ENCODE measurements around the gene KCTD3. TPM values are rescaled to one million over a fixed set of nuclear protein-coding genes. Genes with fewer than 3 reads are reported as not detected.

The KCTD3 gene
- polyA plus RNA-seq, 1 donor (not counting 4 experiments of a cell fraction or from before 2014, with no cell fraction given), result 43.4 TPM

- DNase-seq (ENCODE audit: low read depth, low spot score) (no peak), FAIRE-seq (no peak)
- TF ChIP-seq CTCF (optimal IDR thresholded peaks at IDR 0.05 in 1 of 3, IDR thresholded peaks at IDR 0.05 in 1 of 3, conservative IDR thresholded peaks at IDR 0.05 in 1 of 3; ENCODE audit: extremely low read depth in 1 of 3, insufficient read depth in 2 of 3, low read length in 3 of 3), result no peak
- TF ChIP-seq EZH2 (IDR thresholded peaks at IDR 0.05; ENCODE audit: low read length), result no peak
- no peaks in the 10 kb centered on the region for H3K9me1 ChIP-seq (ENCODE audit: control insufficient read depth, extremely low read depth, insufficient read depth, low read length)
- no peaks in the 10 kb centered on the region for H3K36me3 ChIP-seq (ENCODE audit: control insufficient read depth in 2 of 2, extremely low read depth in 1 of 2, insufficient read depth in 2 of 2, low read length in 2 of 2)
- H3K9me3 ChIP-seq (ENCODE audit: control insufficient read depth, low read depth, low read length), result no peaks in the 10 kb centered on the region
- H3K9ac ChIP-seq (ENCODE audit: control insufficient read depth, extremely low read depth, insufficient read depth, low read length), result no peak overlapping the region
- H3K27me3 ChIP-seq (ENCODE audit: control insufficient read depth, extremely low read depth, insufficient read depth, low read length), result no peaks in the 10 kb centered on the region
- H3K79me2 ChIP-seq (ENCODE audit: control insufficient read depth, insufficient read depth, low read length), result no peaks in the 10 kb centered on the region
- dilution Hi-C loops (cut with MboI; ENCODE audit: extremely low pct_ligation_motif_present, low sequenced_read_pairs), result no loop called here
- no peak overlapping the region for H3K27ac ChIP-seq (ENCODE audit: control insufficient read depth, insufficient read depth, low read length)
- H2AFZ ChIP-seq (ENCODE audit: control insufficient read depth, low read length), result no peak overlapping the region
- H4K20me1 ChIP-seq (ENCODE audit: control insufficient read depth, extremely low read depth, insufficient read depth, low read length), result no peaks in the 10 kb centered on the region
- no peak overlapping the region for H3K4me2 ChIP-seq (ENCODE audit: control insufficient read depth, extremely low read depth, insufficient read depth, low read depth, low read length)
- no peak overlapping the region for H3K4me3 ChIP-seq (ENCODE audit: control insufficient read depth in 2 of 3, extremely low read depth in 1 of 3, insufficient read depth in 2 of 3, low read depth in 1 of 3, low read length in 3 of 3)
- H3K4me1 ChIP-seq (ENCODE audit: control insufficient read depth, extremely low read depth, insufficient read depth, low read length), result peaks cover 13% of the 10 kb centered on the region
These were observed 73.5 kb downstream of the KCTD3 start for GRCh38 chr1:215640429-215641148.

- Histone ChIP-seq H3K27ac (ENCODE audit: control insufficient read depth, insufficient read depth, low read length) (no peak overlapping the region), H3K4me3 (ENCODE audit: control insufficient read depth in 2 of 3, extremely low read depth in 1 of 3, insufficient read depth in 2 of 3, low read depth in 1 of 3, low read length in 3 of 3) (no peak overlapping the region), H3K4me2 (ENCODE audit: control insufficient read depth, extremely low read depth, insufficient read depth, low read depth, low read length) (no peak overlapping the region), H3K27me3 (ENCODE audit: control insufficient read depth, extremely low read depth, insufficient read depth, low read length) (no peaks in the 10 kb centered on the region), H3K9me1 (ENCODE audit: control insufficient read depth, extremely low read depth, insufficient read depth, low read length) (no peaks in the 10 kb centered on the region), H4K20me1 (ENCODE audit: control insufficient read depth, extremely low read depth, insufficient read depth, low read length) (no peaks in the 10 kb centered on the region), H3K4me1 (ENCODE audit: control insufficient read depth, extremely low read depth, insufficient read depth, low read length) (no peaks in the 10 kb centered on the region), H3K9me3 (ENCODE audit: control insufficient read depth, low read depth, low read length) (no peaks in the 10 kb centered on the region), H3K9ac (ENCODE audit: control insufficient read depth, extremely low read depth, insufficient read depth, low read length) (no peak overlapping the region), H3K36me3 (ENCODE audit: control insufficient read depth in 2 of 2, extremely low read depth in 1 of 2, insufficient read depth in 2 of 2, low read length in 2 of 2) (no peaks in the 10 kb centered on the region), H2AFZ (ENCODE audit: control insufficient read depth, low read length) (no peak overlapping the region), H3K79me2 (ENCODE audit: control insufficient read depth, insufficient read depth, low read length) (no peaks in the 10 kb centered on the region)
- TF ChIP-seq EZH2 (IDR thresholded peaks at IDR 0.05; ENCODE audit: low read length) (no peak), CTCF (optimal IDR thresholded peaks at IDR 0.05 in 1 of 3, IDR thresholded peaks at IDR 0.05 in 1 of 3, conservative IDR thresholded peaks at IDR 0.05 in 1 of 3; ENCODE audit: extremely low read depth in 1 of 3, insufficient read depth in 2 of 3, low read length in 3 of 3) (no peak)
- dilution Hi-C loops (cut with MboI; ENCODE audit: extremely low pct_ligation_motif_present, low sequenced_read_pairs), result no loop called here
- FAIRE-seq, result no peak
- DNase-seq (ENCODE audit: low read depth, low spot score), result no peak
These were observed 76.7 kb downstream of the KCTD3 start for GRCh38 chr1:215643592-215644321.
